DMS79 (cell line): ENCODE data around the gene QRSL1.
"Not testable (repeated sequence)": the region's sequence is repeated elsewhere in the genome, so short reads cannot be mapped to it uniquely, and the experiment has no call there.

ENCODE experiments used
- DNase-seq: peaks from one replicate; lab custom pipeline; 2025; lab: John Stamatoyannopoulos, UW

Gene QRSL1

GRCh38 chr6:106677282-106677681 is 47.9 kb downstream of the QRSL1 start:
- DNase-seq: no peak

DNA sequence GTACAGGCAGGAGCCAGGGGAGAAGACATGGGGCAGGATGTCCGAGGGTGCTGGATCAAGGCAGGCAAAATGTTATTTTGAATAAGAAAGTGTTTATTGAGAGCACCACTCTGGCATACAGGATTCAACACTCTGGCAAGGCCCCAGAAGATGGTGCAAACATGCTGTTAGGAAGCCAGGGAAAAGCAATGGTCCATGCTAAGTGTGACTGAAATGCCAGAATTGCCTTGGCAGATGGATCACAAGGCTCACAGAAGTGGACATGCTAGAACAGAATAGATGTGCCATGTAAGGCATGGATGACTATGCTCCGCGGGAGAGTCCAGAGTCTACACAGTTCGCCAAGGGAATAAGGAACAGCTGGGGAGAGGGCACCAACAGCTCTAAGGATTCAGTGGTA is 54.6 kb downstream of the QRSL1 start:
- no peak for DNase-seq

- DNase-seq: no peak
These were observed 56.5 kb downstream of the QRSL1 start for GRCh38 chr6:106685833-106686232.

GRCh38 chr6:106688177-106688951 is 59.0 kb downstream of the QRSL1 start:
- DNase-seq: no peak

GRCh38 chr6:106692112-106692818 is 62.9 kb downstream of the QRSL1 start:
- DNase-seq: no peak

- DNase-seq: no peak
These were observed 63.4 kb downstream of the QRSL1 start for GRCh38 chr6:106692819-106693208.

GRCh38 chr6:106693418-106693817 is 64.0 kb downstream of the QRSL1 start:
- DNase-seq: no peak

DNA sequence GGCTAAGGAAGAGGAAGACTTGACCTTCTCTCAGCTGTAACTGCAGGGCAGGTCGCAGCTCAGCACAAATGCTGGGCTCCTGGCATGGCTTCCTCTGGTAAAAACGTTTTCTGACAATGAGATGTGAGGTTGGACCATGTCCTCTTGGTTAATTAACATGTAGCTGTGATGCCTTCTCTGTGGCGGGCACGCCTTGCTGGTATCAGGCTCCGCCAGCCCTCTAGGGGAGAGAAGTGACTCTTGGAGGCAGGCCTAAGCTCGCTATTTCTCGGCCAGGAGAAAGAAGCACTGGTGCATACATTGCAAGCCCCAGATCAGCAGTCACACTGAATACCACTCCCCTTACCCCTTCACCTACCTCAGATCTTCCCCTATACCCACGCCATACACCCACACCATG is 65.0 kb downstream of the QRSL1 start:
- no peak for DNase-seq

DNA sequence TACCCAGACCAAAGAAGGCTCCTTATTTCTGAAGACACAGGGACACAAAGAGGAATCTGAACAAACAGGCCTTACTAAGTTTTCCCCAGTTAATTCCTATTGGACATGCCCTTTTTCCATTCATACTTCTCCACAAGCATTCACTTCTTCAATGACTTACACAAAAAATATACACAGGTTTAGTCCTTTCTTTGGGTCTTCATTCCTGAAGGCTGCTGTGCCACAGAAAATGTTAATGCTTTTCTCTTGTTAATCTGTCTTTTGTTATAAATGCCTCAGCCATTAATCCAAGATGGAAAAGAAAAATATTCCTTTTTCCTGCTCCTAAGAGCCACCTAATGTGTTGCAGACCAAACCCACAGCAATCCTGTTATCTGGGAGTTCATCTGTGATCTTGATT is 71.2 kb downstream of the QRSL1 start:
- DNase-seq: no peak

GRCh38 chr6:106701201-106701600 is 71.8 kb downstream of the QRSL1 start:
- DNase-seq: not testable (repeated sequence)

DNA sequence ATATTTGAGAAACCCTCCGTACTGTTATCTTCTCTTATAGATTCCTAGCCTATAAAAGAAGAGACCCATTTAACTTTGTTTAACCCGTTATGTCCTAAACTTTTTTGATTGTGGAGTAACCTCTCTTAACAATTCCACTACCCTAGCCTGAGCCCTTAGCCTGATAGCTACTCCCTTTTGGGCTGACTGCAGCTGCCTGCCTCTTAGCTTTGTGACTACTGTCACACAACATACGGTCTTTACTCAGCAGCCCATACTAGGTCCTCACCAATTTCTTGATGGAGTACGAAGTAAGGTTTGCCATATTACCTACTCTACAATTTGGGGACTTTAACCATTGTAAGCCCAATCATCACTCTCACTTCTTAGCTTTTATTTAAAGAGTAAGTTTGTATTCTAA is 72.7 kb downstream of the QRSL1 start:
- no peak for DNase-seq

DNA sequence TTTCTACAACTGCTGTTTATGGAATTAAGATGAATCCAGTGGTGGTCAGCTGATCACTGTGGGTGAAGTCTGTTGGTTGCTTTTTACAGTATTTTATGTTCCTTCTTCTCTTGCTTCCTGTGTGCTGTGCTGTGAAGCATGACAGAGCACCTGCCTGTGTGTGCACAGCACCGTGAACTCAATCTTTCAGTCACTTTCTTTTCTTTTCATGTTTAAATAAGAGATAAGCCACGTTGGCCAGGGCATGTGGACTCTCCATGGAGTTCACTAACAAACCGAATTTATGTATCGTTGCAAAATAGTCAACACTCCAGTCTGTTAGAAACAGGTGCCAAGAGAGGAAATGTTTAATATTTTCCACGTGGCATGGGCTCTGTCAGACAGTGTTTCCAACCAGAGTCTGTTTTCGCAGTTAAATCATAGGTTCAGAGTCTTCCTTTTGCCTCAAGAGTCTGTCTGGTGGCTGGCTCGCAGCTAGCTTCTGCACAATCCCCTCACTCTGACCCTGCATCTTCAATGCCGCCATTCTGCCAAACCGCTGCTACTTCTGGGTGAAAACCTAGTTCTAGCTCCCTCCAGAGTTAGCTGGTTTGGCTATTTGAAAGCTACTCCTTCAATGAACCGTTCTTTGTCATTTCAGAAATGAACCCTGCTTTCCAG is 73.2 kb downstream of the QRSL1 start:
- peak; percentile 89 for DNase-seq

DNA sequence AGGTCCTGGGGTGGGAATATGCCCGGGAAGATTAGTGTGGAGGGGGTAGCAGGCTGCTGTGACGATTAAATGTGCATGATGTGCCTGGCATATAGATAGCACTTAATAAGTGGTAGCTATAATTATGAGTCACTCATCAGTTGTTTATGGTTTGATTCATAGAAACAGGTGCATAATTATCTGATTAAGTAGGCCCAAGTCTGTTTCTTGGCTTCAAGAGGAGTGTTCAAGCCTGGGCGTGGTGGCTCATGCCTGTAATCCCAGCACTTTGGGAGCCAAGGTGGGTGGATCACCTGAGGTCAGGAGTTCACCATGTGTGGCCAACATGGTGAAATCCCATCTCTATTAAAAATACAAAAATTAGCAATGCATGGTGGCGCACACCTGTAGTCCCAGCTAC is 74.9 kb downstream of the QRSL1 start:
- no peak for DNase-seq

DNA sequence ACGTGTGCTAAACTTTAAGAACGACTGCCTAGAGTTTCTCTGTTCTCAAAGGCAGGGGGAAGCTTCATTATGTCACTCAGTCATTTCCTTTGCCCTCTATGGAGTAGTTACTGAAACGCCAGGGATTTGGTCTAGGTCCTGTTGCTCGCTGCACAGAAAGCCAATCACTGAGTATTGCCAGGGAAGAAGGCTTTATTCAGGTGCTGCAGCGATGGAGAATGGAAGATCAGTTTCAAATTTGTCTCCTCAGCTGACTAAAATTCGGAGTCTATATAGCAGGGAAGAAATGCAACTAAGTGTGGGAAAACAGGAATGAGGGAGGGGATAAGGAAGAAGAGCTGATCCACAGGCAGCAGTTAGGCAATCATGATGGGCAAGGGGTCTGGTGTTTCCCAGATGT is 75.8 kb downstream of the QRSL1 start:
- DNase-seq: no peak

DNA sequence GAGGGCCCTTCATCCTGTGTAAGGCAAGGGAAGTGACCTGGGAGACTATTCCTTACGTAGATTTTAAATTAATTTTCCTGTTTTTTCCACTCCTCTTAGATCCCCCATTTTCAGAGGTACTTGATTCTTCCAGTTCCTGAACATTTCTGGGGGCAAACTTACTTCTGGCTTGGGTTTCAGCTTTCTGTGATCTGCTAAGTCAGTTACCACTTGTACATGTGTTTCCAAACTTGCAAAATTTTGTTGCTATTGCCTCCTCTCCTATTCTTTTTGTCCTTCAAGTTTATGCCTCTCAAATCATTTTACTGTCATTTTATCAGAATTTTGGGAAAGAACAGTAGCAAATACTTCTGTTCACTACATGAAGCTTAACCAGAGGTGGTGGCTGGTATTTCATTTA is 81.2 kb downstream of the QRSL1 start:
- DNase-seq: no peak

DNA sequence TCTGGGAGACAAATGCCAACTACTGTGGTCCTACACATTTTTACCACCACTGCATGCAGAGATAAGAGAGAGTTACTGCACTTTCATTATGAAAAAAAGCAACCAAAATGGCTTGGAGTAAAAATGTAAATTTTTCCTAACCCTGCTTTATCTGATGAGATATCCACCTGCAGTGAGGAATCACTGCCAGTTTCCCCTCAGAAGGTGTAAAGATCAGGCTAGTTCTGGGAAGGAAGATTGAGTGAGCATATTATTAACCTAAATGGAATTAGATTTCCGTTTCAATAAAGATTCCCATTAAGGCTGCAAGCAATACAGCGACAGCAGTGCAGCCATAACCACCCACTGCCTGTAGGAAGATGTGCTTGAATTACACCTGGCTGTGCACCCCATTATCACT is 84.9 kb downstream of the QRSL1 start:
- no peak for DNase-seq

DNA sequence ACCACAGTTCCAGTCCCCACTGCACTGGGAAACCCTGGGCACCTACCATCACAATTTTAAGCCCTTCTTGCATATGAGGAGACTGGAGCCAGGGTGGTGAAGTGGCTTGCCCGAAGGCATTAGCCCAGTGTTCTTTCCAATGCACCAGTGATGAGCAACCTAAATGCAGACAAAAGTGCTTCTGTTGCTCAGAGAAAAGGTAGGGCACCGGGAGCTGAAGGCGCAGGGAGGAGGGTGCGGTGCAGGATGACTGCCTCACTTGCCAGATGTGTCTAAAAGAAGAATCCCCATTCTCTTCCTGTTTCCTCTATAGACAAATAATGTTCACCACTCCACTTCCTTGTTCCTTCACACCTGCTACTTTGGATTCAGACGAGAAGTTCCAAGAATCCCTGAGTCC is 86.5 kb downstream of the QRSL1 start:
- no peak for DNase-seq

- no peak for DNase-seq
These were observed 87.6 kb downstream of the QRSL1 start for GRCh38 chr6:106716966-106717365.
